ENCODE data around the gene CARNS1. TPM values are rescaled to one million over a fixed set of nuclear protein-coding genes. Genes with fewer than 3 reads are reported as not detected.

CARNS1 gene
- total RNA-seq, 4 donors from 2014 or later: 0.27 to 4.4 (median 0.43) TPM

GRCh38 chr11:67369801-67370284 lies 45.6 kb upstream of the CARNS1 start:
- TF ChIP-seq POLR2A (IDR thresholded peaks at IDR 0.05) (no peak), POLR2AphosphoS5 (IDR thresholded peaks at IDR 0.05) (peak; percentile 35 to 68 (median 55)), CTCF (IDR thresholded peaks at IDR 0.05) (no peak), EP300 (IDR thresholded peaks at IDR 0.05; ENCODE audit: low read depth) (no peak)
- Histone ChIP-seq H3K9me3 (no peaks in the 10 kb centered on the region), H3K27me3 (no peaks in the 10 kb centered on the region), H3K4me3 (no peak overlapping the region), H3K4me1 (peaks cover 26 to 78% (median 72%) of the 10 kb centered on the region in 4 donors), H3K27ac (peak overlapping the region; percentile 90 to 96 (median 95)), H3K36me3 (no peaks in the 10 kb centered on the region)
- intact Hi-C loops (cut with DNase I; ENCODE audit: low total_unique reads) (no loop called here), in situ Hi-C loops (cut with MboI; ENCODE audit: low pct_ligation_motif_present in 1 of 4, low pct_unique_long_range_greater_than_20kb in 1 of 4, low sequenced_read_pairs in 3 of 4) (no loop called here)
- 61 to 65% methylated on average over 7 to 12 of the region's 12 CpGs for WGBS, 2 donors (ENCODE audit: low coverage in 1 of 2)
- no peak for DNase-seq

GRCh38 chr11:67370351-67371076 lies 45.0 kb upstream of the CARNS1 start:
- Histone ChIP-seq H3K36me3 (no peaks in the 10 kb centered on the region), H3K4me1 (peaks cover 26 to 76% (median 71%) of the 10 kb centered on the region in 4 donors), H3K9me3 (no peaks in the 10 kb centered on the region), H3K27me3 (no peaks in the 10 kb centered on the region), H3K4me3 (peak overlapping the region in 1 of 4 donors; percentile 90), H3K27ac (peak overlapping the region; percentile 90 to 96 (median 95))
- in situ Hi-C loops (cut with MboI; ENCODE audit: low pct_ligation_motif_present in 1 of 4, low pct_unique_long_range_greater_than_20kb in 1 of 4, low sequenced_read_pairs in 3 of 4): no loop called here
- 68 to 75% methylated on average over 3 to 13 of the region's 14 CpGs for whole genome bisulfite sequencing, 2 donors (ENCODE audit: low coverage in 1 of 2)
- no peak for DNase-seq
- TF ChIP-seq POLR2AphosphoS5 (IDR thresholded peaks at IDR 0.05): peak in 1 of 3 donors; percentile 25
- TF ChIP-seq EP300 (IDR thresholded peaks at IDR 0.05; ENCODE audit: low read depth): no peak
- intact Hi-C loops (cut with DNase I; ENCODE audit: low total_unique reads): no loop called here

GRCh38 chr11:67371189-67371910 lies 44.1 kb upstream of the CARNS1 start:
- in situ Hi-C loops (cut with MboI; ENCODE audit: low pct_ligation_motif_present in 1 of 4, low pct_unique_long_range_greater_than_20kb in 1 of 4, low sequenced_read_pairs in 3 of 4) (no loop called here), intact Hi-C loops (cut with DNase I; ENCODE audit: low total_unique reads) (no loop called here)
- peak overlapping the region in 2 of 4 donors; percentile 90 to 94 for H3K4me3 ChIP-seq
- WGBS, 2 donors (ENCODE audit: low coverage in 1 of 2): 20 to 33% methylated on average over 4 to 8 of the region's 8 CpGs
- H3K9me3 ChIP-seq: no peaks in the 10 kb centered on the region
- peaks cover 19 to 69% (median 65%) of the 10 kb centered on the region in 4 donors for H3K4me1 ChIP-seq
- no peaks in the 10 kb centered on the region for H3K27me3 ChIP-seq
- peak overlapping the region; percentile 90 to 96 (median 95) for H3K27ac ChIP-seq
- no peak for TF ChIP-seq POLR2A (IDR thresholded peaks at IDR 0.05)
- TF ChIP-seq POLR2AphosphoS5 (IDR thresholded peaks at IDR 0.05): no peak
- no peak for TF ChIP-seq EP300 (IDR thresholded peaks at IDR 0.05; ENCODE audit: low read depth)
- TF ChIP-seq CTCF (IDR thresholded peaks at IDR 0.05): peak; percentile 38 to 75 (median 53)
- H3K36me3 ChIP-seq: no peaks in the 10 kb centered on the region
- no peak for DNase-seq

- TF ChIP-seq CTCF (IDR thresholded peaks at IDR 0.05): no peak
- TF ChIP-seq POLR2AphosphoS5 (IDR thresholded peaks at IDR 0.05): no peak
- TF ChIP-seq POLR2A (IDR thresholded peaks at IDR 0.05): no peak
- no peak for TF ChIP-seq EP300 (IDR thresholded peaks at IDR 0.05; ENCODE audit: low read depth)
- no peak for DNase-seq
- 8 to 13% methylated on average over 8 to 13 of the region's 16 CpGs for WGBS, 2 donors (ENCODE audit: low coverage in 1 of 2)
These were observed 43.6 kb upstream of the CARNS1 start for GRCh38 chr11:67371911-67372320.

More at GRCh38 chr11:67371911-67372320, 43.6 kb upstream of the CARNS1 start:
- Histone ChIP-seq H3K27ac (peak overlapping the region; percentile 90 to 96 (median 95)), H3K36me3 (no peaks in the 10 kb centered on the region), H3K4me1 (peaks cover 19 to 63% (median 59%) of the 10 kb centered on the region in 4 donors), H3K4me3 (peak overlapping the region in 3 of 4 donors; percentile 78 to 94 (median 90)), H3K27me3 (no peaks in the 10 kb centered on the region), H3K9me3 (no peaks in the 10 kb centered on the region)
- intact Hi-C loops (cut with DNase I; ENCODE audit: low total_unique reads) (no loop called here), in situ Hi-C loops (cut with MboI; ENCODE audit: low pct_ligation_motif_present in 1 of 4, low pct_unique_long_range_greater_than_20kb in 1 of 4, low sequenced_read_pairs in 3 of 4) (no loop called here)
